HepG2 (cell line): ENCODE data around the gene MAP3K9. TPM values are rescaled to one million over a fixed set of nuclear protein-coding genes. Genes with fewer than 3 reads are reported as not detected.
A peak's percentile ranks its signal among the peaks of the same experiment; 100 is the strongest.

Experiments
- ARID4A ChIP-seq: sonication (generic); formaldehyde crosslinking; IDR thresholded peaks from 2 replicates; pipeline ENCODE4 v1.5.0; 2020; ENCODE audit warnings: mild to moderate bottlenecking, missing genetic modification reagents, borderline replicate concordance
- GATAD2A ChIP-seq: IDR thresholded peaks from 2 replicates; pipeline ENCODE4 v1.6.1; 2016
- GFI1 ChIP-seq: sonication (generic); formaldehyde crosslinking; IDR thresholded peaks from 2 replicates; pipeline ENCODE4 v1.5.0; 2020; ENCODE audit warnings: missing genetic modification reagents, mild to moderate bottlenecking, borderline replicate concordance
- IKZF5 ChIP-seq: IDR thresholded peaks from 2 replicates; pipeline ENCODE4 v1.6.1; 2018; ENCODE audit warnings: missing genetic modification reagents, mild to moderate bottlenecking, missing compliant biosample characterization
- MAX ChIP-seq: IDR thresholded peaks from 2 replicates; pipeline ENCODE4 v1.6.1; 2012; ENCODE audit warnings: inconsistent platforms
- NR2C2 ChIP-seq: sonication (generic); formaldehyde crosslinking; IDR thresholded peaks from 2 replicates; pipeline ENCODE4 v1.4.0; 2020; ENCODE audit warnings: missing genetic modification reagents, mild to moderate bottlenecking, moderate library complexity, borderline replicate concordance
- POGZ ChIP-seq: sonication (generic); formaldehyde crosslinking; IDR thresholded peaks from 2 replicates; pipeline ENCODE4 v1.4.0; 2020; ENCODE audit warnings: mild to moderate bottlenecking, missing genetic modification reagents
- RBFOX2 ChIP-seq: fragments of 200-400 bp; formaldehyde crosslinking; IDR thresholded peaks from 2 replicates; pipeline ENCODE4 v1.6.1; 2017; ENCODE audit warnings: low read depth, mild to moderate bottlenecking, low read length
- RNF2 ChIP-seq: fragments of 450-650 bp; conservative IDR thresholded peaks from 2 replicates; pipeline ENCODE4 v1.6.1; 2016; ENCODE audit warnings: low read depth
- TARDBP ChIP-seq: sonication (generic); formaldehyde crosslinking; IDR thresholded peaks from 2 replicates; pipeline ENCODE4 v1.8.0; 2022; ENCODE audit warnings: mild to moderate bottlenecking, missing genetic modification reagents
- TGIF2 ChIP-seq: IDR thresholded peaks from 2 replicates; pipeline ENCODE4 v1.6.1; 2016; ENCODE audit warnings: control low read depth, missing compliant biosample characterization
- TOPORS ChIP-seq: sonication (generic); formaldehyde crosslinking; IDR thresholded peaks from 2 replicates; pipeline ENCODE4 v1.8.0; 2023; ENCODE audit warnings: mild to moderate bottlenecking, missing genetic modification reagents
- ZC3H4 ChIP-seq: sonication (generic); formaldehyde crosslinking; IDR thresholded peaks from 2 replicates; pipeline ENCODE4 v1.4.0; 2020; ENCODE audit warnings: missing genetic modification reagents, borderline replicate concordance
- ZFP90 ChIP-seq: sonication (generic); formaldehyde crosslinking; IDR thresholded peaks from 2 replicates; pipeline ENCODE4 v1.8.0; 2022; ENCODE audit warnings: missing genetic modification reagents, mild to moderate bottlenecking, inconsistent platforms, borderline replicate concordance
- ZNF800 ChIP-seq: sonication (generic); formaldehyde crosslinking; IDR thresholded peaks from 2 replicates; pipeline ENCODE4 v1.4.0; 2020; ENCODE audit warnings: missing genetic modification reagents
- polyA plus RNA-seq, 8 experiments: library from polyadenylated mRNA; depleted of rRNA in 3 of 8; stranded (reverse) in 7 of 8; unstranded in 1 of 8; fragments of >200 nt; fragmentation: Illumina TruSeq in 4 of 8; extraction: Trizol in 4 of 8; gene quantifications; 2 replicates each; pipeline versions ENCODE4 v1.2.1 to v1.2.3, GENCODE V29; 2011 to 2016; ENCODE audit warnings: low read depth in 4 of 8, missing spikeins in 1 of 8, mixed read lengths in 1 of 8; ENCODE audit not compliant: insufficient read depth in 1 of 8
- total RNA-seq, 5 experiments: library from RNA; depleted of rRNA; stranded (reverse); fragments of >200 nt; fragmentation: Illumina TruSeq; extraction: Trizol; gene quantifications; 2 replicates each; pipeline ENCODE4 v1.2.3, GENCODE V29; 2016; ENCODE audit warnings: low read depth in 1 of 5
- TF ChIP-seq, protein P1 (sequence below): sonication (generic); formaldehyde crosslinking; IDR thresholded peaks from 2 replicates; pipeline ENCODE4 v1.4.0; 2020; ENCODE audit warnings: missing genetic modification reagents
- TF ChIP-seq, protein P2 (sequence below): sonication (generic); formaldehyde crosslinking; IDR thresholded peaks from 2 replicates; pipeline ENCODE4 v1.4.0; 2020; ENCODE audit warnings: mild to moderate bottlenecking, low read depth, missing genetic modification reagents

MAP3K9 gene
- total and polyA plus RNA-seq, 2 of the 13 experiments (the other 11 are each of a cell fraction or from before 2014, with no cell fraction given) = 4.3 to 4.5 TPM

DNA sequence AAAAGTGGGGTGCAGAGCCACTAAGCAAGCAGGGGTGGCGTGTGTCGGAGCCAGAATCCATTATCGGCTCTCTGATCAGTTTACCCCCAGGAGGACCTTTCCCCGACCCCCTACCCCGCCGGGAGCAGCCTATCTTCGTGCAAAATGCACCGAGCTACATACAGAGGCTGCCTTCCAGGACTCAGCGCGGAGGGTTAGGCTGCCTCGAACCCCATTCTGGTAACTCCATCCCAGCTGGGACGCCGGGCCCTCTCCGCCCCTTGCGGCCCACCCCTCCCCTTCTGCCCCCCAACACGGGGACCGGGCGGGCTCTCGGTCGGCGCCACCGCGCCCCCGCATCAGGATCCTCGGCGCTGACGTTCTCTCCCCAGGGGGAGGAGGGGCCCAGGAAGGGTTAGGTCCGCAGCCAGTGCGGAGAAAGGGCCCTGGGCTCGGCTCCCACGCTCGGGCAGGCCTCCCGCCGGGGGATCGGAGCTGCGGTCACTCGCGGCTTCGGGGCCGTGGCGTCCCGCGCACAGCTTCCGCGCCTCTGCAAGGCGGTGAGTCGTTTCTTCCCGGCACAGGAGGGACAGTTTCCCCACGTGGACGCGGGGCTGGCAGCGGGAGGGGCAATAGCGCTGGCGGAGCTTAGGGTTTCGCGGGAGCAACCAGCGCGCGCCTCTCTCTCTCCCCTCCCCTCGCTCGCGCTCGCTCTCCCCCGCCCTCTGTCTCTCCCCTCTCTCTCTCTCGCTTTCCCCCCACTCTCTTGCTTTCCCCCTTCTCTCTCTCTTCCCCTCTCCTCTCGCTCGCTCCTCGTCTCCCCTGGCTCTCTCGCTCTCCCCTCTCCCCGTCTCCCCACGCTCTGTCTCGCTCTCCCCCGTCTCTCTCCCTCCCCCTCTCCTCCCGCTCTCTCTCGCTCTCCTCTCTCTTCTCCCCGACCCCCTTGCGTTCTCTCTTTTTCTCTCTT, 12.5 kb upstream of the MAP3K9 start (continued):
- TF ChIP-seq ARID4A (CRISPR knock-in tag) = peak; percentile 64; the same call in 1 of the 2 replicates
- 0 out of 2 replicates have a peak, but pooled peaks have one; percentile 32 for TF ChIP-seq RBFOX2
- TF ChIP-seq IKZF5 (CRISPR knock-in tag) = peak; percentile 39; the same call in 1 of the 2 replicates
- TF ChIP-seq, protein P1, sequence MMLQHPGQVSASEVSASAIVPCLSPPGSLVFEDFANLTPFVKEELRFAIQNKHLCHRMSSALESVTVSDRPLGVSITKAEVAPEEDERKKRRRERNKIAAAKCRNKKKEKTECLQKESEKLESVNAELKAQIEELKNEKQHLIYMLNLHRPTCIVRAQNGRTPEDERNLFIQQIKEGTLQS (CRISPR knock-in tag) = 0 out of 2 replicates have a peak, but pooled peaks have one; percentile 33
- TF ChIP-seq, protein P2, sequence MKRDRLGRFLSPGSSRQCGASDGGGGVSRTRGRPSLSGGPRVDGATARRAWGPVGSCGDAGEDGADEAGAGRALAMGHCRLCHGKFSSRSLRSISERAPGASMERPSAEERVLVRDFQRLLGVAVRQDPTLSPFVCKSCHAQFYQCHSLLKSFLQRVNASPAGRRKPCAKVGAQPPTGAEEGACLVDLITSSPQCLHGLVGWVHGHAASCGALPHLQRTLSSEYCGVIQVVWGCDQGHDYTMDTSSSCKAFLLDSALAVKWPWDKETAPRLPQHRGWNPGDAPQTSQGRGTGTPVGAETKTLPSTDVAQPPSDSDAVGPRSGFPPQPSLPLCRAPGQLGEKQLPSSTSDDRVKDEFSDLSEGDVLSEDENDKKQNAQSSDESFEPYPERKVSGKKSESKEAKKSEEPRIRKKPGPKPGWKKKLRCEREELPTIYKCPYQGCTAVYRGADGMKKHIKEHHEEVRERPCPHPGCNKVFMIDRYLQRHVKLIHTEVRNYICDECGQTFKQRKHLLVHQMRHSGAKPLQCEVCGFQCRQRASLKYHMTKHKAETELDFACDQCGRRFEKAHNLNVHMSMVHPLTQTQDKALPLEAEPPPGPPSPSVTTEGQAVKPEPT (CRISPR knock-in tag) = no peak
- 0 out of 2 replicates have a peak, but pooled peaks have one; percentile 68 for TF ChIP-seq ZFP90 (CRISPR knock-in tag)
- TF ChIP-seq MAX = peak; percentile 80
- peak; percentile 35; the same call in 1 of the 2 replicates for TF ChIP-seq TARDBP
- TF ChIP-seq RNF2 = 0 out of 2 replicates have a peak, but pooled peaks have one; percentile 34
- TF ChIP-seq TGIF2 (CRISPR knock-in tag) = no peak
- no peak for TF ChIP-seq ZC3H4 (CRISPR knock-in tag)
- TF ChIP-seq GFI1 (CRISPR knock-in tag) = no peak
- TF ChIP-seq GATAD2A (CRISPR knock-in tag) = 0 out of 2 replicates have a peak, but pooled peaks have one; percentile 24
- TF ChIP-seq POGZ (CRISPR knock-in tag) = 0 out of 2 replicates have a peak, but pooled peaks have one; percentile 20
- peak; percentile 53; the same call in 1 of the 2 replicates for TF ChIP-seq ZNF800 (CRISPR knock-in tag)
- no peak for TF ChIP-seq TOPORS (CRISPR knock-in tag)
- TF ChIP-seq NR2C2 (CRISPR knock-in tag) = no peak
